ENCODE data around the gene BABAM2.

GRCh38 chr2:28088970-28089369 lies 198.4 kb downstream of the BABAM2 start:
- TF ChIP-seq EP300 (IDR thresholded peaks at IDR 0.05; ENCODE audit: low read depth), result no peak
- TF ChIP-seq POLR2A (IDR thresholded peaks at IDR 0.05), result no peak
- TF ChIP-seq, protein P1, sequence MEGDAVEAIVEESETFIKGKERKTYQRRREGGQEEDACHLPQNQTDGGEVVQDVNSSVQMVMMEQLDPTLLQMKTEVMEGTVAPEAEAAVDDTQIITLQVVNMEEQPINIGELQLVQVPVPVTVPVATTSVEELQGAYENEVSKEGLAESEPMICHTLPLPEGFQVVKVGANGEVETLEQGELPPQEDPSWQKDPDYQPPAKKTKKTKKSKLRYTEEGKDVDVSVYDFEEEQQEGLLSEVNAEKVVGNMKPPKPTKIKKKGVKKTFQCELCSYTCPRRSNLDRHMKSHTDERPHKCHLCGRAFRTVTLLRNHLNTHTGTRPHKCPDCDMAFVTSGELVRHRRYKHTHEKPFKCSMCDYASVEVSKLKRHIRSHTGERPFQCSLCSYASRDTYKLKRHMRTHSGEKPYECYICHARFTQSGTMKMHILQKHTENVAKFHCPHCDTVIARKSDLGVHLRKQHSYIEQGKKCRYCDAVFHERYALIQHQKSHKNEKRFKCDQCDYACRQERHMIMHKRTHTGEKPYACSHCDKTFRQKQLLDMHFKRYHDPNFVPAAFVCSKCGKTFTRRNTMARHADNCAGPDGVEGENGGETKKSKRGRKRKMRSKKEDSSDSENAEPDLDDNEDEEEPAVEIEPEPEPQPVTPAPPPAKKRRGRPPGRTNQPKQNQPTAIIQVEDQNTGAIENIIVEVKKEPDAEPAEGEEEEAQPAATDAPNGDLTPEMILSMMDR (IDR thresholded peaks at IDR 0.05), result no peak

All from transverse colon (tissue), 3 donors.